Left ventricle myocardium superior (tissue), 1 donor: ENCODE data around the gene STK32C. TPM values are rescaled to one million over a fixed set of nuclear protein-coding genes. Genes with fewer than 3 reads are reported as not detected.
"Not testable (repeated sequence)": the region's sequence is repeated elsewhere in the genome, so short reads cannot be mapped to it uniquely, and the experiment has no call there.

Source experiments
- ATAC-seq: fragments of 200-7000 bp; cut with Tn5 transposase; one replicate; pipeline ENCODE4 v1.9.1; 2020; ENCODE audit warnings: mild to moderate bottlenecking, moderate library complexity
- DNase-seq: peaks from one replicate; pipeline ENCODE4 v3.0.0-alpha.2; 2020
- intact Hi-C: fragments of 100-400 bp; cut with micrococcal nuclease; formaldehyde crosslinking; loops from one replicate; pipeline ENCODE4 v1.11.0; 2022
- total RNA-seq: library from RNA; stranded (reverse); fragmentation: NEBNext Ultra II Directional; extraction: Animal tissue kit (Norgen Biotek cat#: 25700); gene quantifications from one replicate; pipeline ENCODE4 v1.2.1, GENCODE V29; 2021
- donor health status: DM: no; HTN: yes; CAD: no; lungs with severe emphysema.

STK32C gene
- total RNA-seq, 1 donor from 2014 or later = 4.9 TPM

DNA sequence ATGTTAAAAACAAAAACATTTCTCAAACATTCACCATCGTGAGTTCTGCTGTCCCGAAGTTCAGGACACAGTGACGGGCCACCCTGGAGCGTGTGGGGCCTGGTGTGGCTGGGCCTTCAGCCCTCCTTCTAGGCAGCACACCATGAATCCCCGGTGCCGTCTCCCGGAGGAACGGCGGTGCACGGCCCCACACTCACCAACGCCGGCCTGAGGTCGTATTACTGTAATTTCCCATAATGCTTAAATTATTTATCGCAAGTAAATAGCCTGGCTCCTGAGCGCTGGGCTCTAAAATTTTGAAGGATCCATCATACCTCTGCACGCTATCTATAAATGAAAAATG, 1.4 kb downstream of the STK32C start:
- DNase-seq (no peak), ATAC-seq (no peak)
- intact Hi-C loops = no loop called here

GRCh38 chr10:132305654-132306342, 2.0 kb downstream of the STK32C start:
- intact Hi-C loops = no loop called here
- DNase-seq = no peak
- ATAC-seq = no peak

GRCh38 chr10:132304756-132305509, 2.8 kb downstream of the STK32C start:
- ATAC-seq (no peak), DNase-seq (no peak)
- intact Hi-C loops = no loop called here

DNA sequence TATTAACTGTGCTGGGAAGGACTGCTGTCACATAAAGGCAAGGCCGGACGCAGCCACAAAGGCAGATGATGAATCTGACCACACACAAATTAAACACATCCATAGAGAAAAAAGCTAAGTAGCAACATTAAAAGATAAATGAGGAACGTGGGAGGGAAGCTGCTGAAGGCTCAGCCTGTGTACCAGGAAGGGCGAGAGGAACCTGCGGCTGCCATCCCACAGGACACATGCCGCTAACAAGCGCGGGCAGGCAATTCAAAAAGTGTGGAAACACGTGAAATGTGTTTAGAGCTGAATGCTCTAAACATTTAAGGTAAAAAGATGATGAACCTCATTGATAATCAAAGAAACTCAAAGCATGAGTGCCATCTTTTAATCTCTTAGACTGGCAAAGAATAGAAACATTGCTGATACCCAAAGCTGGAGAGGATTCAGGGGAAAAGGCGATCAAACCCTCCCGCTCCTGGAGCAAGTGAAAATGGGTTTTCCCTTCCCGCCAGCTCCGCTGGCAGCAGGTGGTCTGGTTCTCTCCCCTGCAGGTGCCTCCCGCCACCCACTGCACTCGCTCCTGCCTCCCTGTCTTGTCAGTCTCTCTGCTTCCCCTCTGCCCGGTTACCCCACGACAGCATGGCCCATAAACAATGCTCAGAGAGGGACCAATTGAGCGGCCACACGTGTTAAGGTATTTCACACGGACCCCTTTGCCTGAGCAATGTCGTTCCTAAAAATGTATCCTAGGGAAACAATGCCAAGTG, 4.2 kb downstream of the STK32C start:
- intact Hi-C loops = no loop called here
- ATAC-seq (no peak), DNase-seq (no peak)

DNA sequence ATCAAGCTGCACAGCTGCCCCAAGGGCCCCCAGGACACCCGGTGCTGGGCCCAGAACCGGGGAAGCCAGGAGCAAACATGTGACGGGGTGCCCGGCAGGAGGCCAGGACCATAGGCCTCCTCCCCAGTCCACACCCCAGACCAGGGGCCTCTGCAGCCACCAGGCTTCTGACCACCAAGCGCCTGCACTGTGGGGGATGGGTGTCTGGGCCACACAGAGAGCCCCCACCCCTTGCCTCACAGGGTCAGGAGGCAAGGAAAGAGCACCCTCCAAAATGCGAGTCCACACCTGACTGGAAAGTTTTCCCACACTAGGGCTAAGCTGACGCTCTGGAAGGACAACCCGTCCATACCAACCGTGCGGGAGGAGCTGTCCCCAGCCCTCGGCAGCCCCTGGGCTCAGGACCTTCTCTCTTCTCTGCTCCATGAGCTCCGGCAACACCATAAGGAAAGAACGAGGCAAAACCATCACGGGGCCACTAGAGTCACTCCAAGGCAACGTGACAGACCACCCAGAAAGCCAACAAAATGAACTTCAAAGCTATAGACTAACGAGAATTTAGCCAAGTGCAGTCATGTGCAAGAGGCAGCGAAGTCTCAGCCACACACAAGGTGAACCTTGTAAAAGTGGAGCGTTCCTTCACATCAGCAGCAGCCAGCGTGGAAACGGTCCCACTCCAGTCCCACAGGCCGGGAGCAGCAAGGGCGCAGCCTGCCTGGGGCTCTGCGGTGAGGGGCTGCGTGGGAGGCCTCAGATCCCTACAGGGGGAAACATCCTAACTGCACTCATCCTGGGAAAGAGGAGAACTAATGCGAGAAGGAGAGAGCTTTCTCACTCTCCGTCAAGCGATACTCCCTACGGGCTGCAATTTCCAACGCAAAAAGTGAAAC, 5.1 kb downstream of the STK32C start:
- DNase-seq = no peak
- ATAC-seq = no peak
- intact Hi-C loops = no loop called here

GRCh38 chr10:132301371-132302330, 6.1 kb downstream of the STK32C start:
- DNase-seq (no peak), ATAC-seq (no peak)
- intact Hi-C loops = no loop called here

DNA sequence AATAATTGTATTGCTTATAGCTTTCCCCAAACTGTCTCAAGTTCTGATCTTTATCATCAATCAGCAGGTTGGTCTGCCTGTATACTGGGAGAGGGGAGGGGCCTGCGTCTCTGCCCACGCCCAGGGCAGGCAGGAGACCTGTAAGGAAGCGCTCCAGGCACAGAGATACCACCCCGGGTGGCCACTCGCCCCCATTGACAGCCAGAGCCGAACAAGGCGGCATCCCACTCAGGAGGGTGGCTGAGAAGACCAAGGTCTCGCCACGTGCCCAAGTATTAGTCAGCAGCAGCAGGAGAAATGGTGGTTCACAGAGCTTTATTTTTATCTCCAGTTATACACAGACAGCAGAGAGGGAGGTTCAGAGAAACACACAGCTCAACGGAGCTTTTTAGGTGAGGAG, 7.2 kb downstream of the STK32C start:
- intact Hi-C loops = no loop called here
- DNase-seq (no peak), ATAC-seq (no peak)

- ATAC-seq = no peak
- no peak for DNase-seq
- intact Hi-C loops = no loop called here
Measured at GRCh38 chr10:132299371-132300336, 8.1 kb downstream of the STK32C start.

DNA sequence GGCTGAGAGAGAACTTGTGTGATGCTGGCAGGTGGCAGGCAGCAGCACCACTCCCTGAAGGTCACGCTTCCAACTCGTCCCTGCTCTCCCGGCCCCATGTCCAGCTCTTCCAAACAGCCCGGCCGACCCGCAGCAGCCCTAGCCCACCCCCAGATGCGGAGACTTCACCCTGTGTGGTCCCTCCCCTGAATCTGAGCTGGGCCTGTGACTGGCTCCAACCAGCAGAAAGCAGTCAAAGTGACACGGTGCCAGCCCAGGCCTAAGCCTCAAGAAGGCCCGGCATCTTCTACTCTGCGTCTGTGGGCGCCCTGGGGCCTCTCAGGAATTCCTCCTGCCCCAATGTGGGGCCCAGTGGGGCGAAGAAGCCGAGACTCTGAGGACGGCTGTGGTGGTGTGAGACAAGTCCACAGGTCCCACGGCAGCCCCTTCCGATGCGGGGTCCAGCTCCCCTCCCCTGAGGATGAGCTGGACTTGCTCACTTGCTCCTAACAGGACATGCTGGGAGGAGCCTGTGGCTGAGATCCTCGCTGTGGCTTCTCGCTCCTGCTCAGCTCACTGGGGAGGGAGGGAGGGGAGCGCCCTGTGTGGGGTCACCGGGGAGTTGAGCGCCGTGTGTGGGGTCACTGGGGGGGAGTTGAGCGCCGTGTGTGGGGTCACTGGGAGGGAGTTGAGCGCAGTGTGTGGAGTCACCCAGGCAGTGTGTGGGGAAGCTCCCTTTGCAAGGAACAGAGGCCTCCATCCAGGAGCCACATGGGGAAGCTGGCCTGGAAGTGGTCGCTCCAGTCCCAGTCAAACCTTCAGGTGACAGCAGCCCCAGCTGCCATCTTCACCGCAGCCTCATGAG, 9.5 kb downstream of the STK32C start:
- ATAC-seq (no peak), DNase-seq (no peak)
- intact Hi-C loops = no loop called here

DNA sequence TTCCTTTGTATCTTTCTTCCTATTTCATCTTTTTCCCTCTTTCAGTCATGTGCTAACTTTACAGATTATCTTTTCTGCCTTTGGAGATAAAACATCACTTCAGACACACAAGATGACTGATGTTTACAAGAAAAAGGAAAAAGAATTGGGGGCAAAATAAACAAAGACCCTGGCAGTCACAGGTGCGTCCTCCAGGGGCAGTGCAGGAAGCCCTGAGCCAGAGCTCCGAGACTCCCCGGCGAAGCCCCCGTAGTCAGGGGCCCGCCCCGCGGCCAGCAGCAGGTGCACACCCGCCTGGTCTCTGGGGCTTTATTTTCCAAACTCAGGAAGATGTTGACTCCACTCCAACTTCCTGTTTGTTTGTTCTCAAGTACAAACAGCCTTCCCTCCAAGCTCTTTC, 10.2 kb downstream of the STK32C start:
- intact Hi-C loops = no loop called here
- no peak for ATAC-seq
- DNase-seq = no peak

- ATAC-seq (no peak), DNase-seq (no peak)
- intact Hi-C loops = no loop called here
Measured at GRCh38 chr10:132296666-132297443, 10.9 kb downstream of the STK32C start.

GRCh38 chr10:132295481-132295880, 12.3 kb downstream of the STK32C start:
- intact Hi-C loops, DNase-seq, ATAC-seq: not testable (repeated sequence)

DNA sequence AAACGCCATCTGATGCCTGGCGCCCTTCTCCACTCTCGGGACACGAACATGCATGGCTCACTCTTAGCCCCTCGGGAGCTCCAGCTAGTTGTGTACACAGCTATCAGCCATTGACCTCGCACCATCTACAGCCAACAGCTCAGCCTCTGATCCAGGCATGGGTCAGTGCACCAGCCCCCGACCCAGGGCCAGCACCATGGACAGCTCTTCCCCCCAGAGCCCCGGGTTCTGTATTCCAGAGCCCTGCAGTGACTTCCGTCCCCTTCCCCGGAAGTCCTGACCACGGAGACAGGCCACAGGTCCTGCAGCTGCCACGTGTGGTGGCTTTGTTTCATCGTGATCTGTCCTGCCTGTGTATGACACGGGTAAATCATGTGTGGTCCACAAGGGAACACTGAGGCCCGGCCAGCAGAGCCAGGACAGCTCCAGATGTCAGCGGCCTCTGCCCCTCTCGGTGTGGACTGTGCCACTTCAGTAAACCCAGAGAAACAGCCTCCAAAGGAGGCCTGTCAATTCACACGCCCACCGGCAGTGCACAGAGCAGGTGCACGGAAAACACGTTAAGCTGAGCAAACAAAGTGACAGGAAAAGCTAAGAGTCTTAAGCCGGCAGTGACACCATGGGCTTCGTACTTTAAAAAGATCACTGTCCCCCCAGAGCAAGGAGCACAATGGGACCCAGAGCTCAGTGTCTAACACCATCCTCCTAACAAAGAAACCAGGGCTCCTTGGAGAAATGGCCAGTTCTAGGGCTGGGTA, 13.0 kb downstream of the STK32C start:
- DNase-seq = no peak
- ATAC-seq = no peak
- intact Hi-C loops = no loop called here

- intact Hi-C loops = no loop called here
- no peak for ATAC-seq
- DNase-seq = no peak
Measured at GRCh38 chr10:132293813-132294520, 13.8 kb downstream of the STK32C start.
